Gastrocnemius medialis (tissue), 4 donors: ENCODE data around the gene MVD.

Source experiments
- POLR2A ChIP-seq, 2 donors: fragments of 450-650 bp; IDR thresholded peaks; one replicate each; pipeline ENCODE4 v1.6.1; 2017; ENCODE audit warnings: antibody characterized with exemption in 2 of 2, mild to moderate bottlenecking in 2 of 2, moderate library complexity in 2 of 2
- TF ChIP-seq, protein P1 (sequence below), 5 experiments: fragments of 450-650 bp in 3 of 5; fragments of 200-600 bp in 2 of 5; sonication (generic) in 2 of 5; IDR thresholded peaks in 4 of 5; conservative IDR thresholded peaks in 1 of 5; 1 replicate in 4 of 5; 2 replicates in 1 of 5; pipeline ENCODE4 v1.5.1; 2016 to 2019; ENCODE audit warnings: antibody characterized with exemption in 5 of 5, mild to moderate bottlenecking in 3 of 5, moderate library complexity in 3 of 5

DNA sequence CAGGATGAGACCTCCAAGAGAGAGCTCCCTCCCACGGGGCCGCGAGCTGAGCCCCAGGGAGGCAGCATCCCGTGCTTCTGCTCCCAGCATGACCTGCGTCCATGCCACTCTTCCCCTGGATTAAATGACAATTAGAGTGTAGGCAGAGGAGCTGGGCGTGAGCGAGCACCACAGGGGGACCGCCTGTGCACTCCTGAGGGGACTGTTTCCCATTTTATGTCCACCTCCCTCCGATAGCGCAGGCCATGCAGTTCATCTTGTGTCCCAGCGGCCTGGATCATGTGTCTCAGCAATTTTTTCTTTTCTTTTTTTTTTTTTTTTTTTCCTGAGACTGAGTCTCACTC, 30.3 kb downstream of the MVD start:
- TF ChIP-seq, protein P1, sequence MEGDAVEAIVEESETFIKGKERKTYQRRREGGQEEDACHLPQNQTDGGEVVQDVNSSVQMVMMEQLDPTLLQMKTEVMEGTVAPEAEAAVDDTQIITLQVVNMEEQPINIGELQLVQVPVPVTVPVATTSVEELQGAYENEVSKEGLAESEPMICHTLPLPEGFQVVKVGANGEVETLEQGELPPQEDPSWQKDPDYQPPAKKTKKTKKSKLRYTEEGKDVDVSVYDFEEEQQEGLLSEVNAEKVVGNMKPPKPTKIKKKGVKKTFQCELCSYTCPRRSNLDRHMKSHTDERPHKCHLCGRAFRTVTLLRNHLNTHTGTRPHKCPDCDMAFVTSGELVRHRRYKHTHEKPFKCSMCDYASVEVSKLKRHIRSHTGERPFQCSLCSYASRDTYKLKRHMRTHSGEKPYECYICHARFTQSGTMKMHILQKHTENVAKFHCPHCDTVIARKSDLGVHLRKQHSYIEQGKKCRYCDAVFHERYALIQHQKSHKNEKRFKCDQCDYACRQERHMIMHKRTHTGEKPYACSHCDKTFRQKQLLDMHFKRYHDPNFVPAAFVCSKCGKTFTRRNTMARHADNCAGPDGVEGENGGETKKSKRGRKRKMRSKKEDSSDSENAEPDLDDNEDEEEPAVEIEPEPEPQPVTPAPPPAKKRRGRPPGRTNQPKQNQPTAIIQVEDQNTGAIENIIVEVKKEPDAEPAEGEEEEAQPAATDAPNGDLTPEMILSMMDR (IDR thresholded peaks at IDR 0.05 in 4 of 5, conservative IDR thresholded peaks at IDR 0.05 in 1 of 5): no peak
- TF ChIP-seq POLR2A (IDR thresholded peaks at IDR 0.05): no peak
